ENCODE data around the gene ANGPT4.

Gene ANGPT4

DNA sequence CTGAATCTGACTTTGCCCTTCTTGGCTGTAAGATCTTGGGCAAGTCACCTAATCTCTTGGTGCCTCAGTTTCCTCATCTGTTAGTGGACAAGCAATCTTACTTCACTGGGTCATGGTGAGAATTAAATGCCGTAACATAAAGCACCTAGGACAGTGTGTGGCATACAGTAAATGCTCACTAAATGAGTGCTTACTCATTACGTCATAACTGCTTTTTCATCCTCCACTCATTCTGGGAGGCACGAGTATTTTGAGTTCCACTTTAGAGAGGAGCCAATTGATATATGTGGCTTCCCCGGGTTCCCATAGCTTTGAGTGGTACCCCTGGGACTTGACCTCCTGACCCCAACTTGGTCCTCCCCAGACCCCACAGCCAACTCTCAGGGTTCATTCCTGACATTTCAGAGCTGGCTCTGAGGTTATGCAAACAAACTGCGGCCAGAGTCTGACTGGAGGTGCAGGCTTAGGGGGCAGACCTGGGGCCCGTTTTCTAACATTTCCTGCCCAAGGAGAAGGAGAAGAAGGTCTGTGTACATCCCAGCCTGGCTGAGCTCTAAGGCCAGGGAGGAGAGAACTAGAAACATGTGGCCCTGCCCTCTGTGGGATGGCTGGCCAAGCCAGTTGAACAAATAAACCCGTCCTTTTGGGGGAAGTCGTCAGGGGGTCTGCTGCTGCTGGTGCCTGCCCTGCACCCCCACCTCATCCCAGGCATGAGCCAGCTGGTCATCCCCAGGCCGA is 5.8 kb downstream of the ANGPT4 start:
- no peak overlapping the region for H3K4me3 ChIP-seq (ENCODE audit: low read depth, low read length)
- DNase-seq (ENCODE audit: low read depth) = no peak
- TF ChIP-seq POLR2A (IDR thresholded peaks at IDR 0.05; ENCODE audit: extremely low read depth, insufficient read length) (no peak), MYC (IDR thresholded peaks at IDR 0.05; ENCODE audit: low read depth, low read length) (no peak)
- TF ChIP-seq, protein P1, sequence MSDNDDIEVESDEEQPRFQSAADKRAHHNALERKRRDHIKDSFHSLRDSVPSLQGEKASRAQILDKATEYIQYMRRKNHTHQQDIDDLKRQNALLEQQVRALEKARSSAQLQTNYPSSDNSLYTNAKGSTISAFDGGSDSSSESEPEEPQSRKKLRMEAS (IDR thresholded peaks at IDR 0.05; ENCODE audit: low read depth, low read length) = no peak
- TF ChIP-seq, protein P2, sequence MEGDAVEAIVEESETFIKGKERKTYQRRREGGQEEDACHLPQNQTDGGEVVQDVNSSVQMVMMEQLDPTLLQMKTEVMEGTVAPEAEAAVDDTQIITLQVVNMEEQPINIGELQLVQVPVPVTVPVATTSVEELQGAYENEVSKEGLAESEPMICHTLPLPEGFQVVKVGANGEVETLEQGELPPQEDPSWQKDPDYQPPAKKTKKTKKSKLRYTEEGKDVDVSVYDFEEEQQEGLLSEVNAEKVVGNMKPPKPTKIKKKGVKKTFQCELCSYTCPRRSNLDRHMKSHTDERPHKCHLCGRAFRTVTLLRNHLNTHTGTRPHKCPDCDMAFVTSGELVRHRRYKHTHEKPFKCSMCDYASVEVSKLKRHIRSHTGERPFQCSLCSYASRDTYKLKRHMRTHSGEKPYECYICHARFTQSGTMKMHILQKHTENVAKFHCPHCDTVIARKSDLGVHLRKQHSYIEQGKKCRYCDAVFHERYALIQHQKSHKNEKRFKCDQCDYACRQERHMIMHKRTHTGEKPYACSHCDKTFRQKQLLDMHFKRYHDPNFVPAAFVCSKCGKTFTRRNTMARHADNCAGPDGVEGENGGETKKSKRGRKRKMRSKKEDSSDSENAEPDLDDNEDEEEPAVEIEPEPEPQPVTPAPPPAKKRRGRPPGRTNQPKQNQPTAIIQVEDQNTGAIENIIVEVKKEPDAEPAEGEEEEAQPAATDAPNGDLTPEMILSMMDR (IDR thresholded peaks at IDR 0.05; ENCODE audit: low read depth, low read length) = no peak

GRCh38 chr20:909641-910040 is 6.5 kb downstream of the ANGPT4 start:
- no peak for DNase-seq (ENCODE audit: low read depth)
- TF ChIP-seq MYC (IDR thresholded peaks at IDR 0.05; ENCODE audit: low read depth, low read length) (no peak), POLR2A (IDR thresholded peaks at IDR 0.05; ENCODE audit: extremely low read depth, insufficient read length) (no peak)
- TF ChIP-seq, protein P2 (IDR thresholded peaks at IDR 0.05; ENCODE audit: low read depth, low read length) = no peak
- TF ChIP-seq, protein P1 (IDR thresholded peaks at IDR 0.05; ENCODE audit: low read depth, low read length) = no peak
- no peak overlapping the region for H3K4me3 ChIP-seq (ENCODE audit: low read depth, low read length)

DNA sequence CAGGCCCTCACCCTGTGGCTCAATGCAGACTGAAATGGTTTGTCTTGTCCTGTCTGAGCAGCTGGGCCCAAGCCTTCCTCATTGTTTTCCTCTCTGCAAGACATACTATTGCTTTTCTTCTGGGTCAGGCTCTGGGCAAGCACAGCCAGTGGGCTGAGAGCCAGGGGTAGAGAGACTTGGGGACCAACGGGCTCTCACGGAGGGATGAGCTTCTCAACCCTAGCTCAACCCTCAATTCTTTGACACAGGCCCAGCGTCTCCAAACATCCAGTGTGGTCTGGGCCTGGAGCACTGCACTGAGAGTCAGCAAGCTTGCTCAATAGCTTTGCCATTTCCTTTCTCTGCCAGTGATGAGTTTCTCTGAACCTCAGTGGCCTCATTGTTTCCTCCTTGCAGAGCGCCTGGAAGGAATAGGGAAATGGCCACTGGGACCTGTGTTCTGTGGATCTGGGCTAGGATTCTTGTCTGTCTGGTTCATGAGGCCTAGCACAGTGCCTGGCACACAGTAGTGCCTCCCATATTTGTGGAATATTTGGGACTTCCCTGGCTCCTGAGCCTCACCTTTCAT is 9.3 kb downstream of the ANGPT4 start:
- no peak overlapping the region for H3K4me3 ChIP-seq (ENCODE audit: low read depth, low read length)
- DNase-seq (ENCODE audit: low read depth) = no peak
- TF ChIP-seq MYC (IDR thresholded peaks at IDR 0.05; ENCODE audit: low read depth, low read length) = no peak
- no peak for TF ChIP-seq POLR2A (IDR thresholded peaks at IDR 0.05; ENCODE audit: extremely low read depth, insufficient read length)
- TF ChIP-seq, protein P1 (IDR thresholded peaks at IDR 0.05; ENCODE audit: low read depth, low read length) = no peak
- TF ChIP-seq, protein P2 (IDR thresholded peaks at IDR 0.05; ENCODE audit: low read depth, low read length) = no peak

GRCh38 chr20:906001-906520 is 10.1 kb downstream of the ANGPT4 start:
- TF ChIP-seq, protein P1 (IDR thresholded peaks at IDR 0.05; ENCODE audit: low read depth, low read length) = no peak
- TF ChIP-seq, protein P2 (IDR thresholded peaks at IDR 0.05; ENCODE audit: low read depth, low read length) = no peak
- TF ChIP-seq POLR2A (IDR thresholded peaks at IDR 0.05; ENCODE audit: extremely low read depth, insufficient read length) = no peak
- H3K4me3 ChIP-seq (ENCODE audit: low read depth, low read length) = no peak overlapping the region
- DNase-seq (ENCODE audit: low read depth) = peak; percentile 66

GRCh38 chr20:905396-905961 is 10.7 kb downstream of the ANGPT4 start:
- DNase-seq (ENCODE audit: low read depth) = peak; percentile 79
- TF ChIP-seq, protein P2 (IDR thresholded peaks at IDR 0.05; ENCODE audit: low read depth, low read length) = no peak
- TF ChIP-seq, protein P1 (IDR thresholded peaks at IDR 0.05; ENCODE audit: low read depth, low read length) = no peak; the same call in 1 of the 2 replicates
- TF ChIP-seq MYC (IDR thresholded peaks at IDR 0.05; ENCODE audit: low read depth, low read length) (no peak), POLR2A (IDR thresholded peaks at IDR 0.05; ENCODE audit: extremely low read depth, insufficient read length) (no peak)
- H3K4me3 ChIP-seq (ENCODE audit: low read depth, low read length) = no peak overlapping the region
